Pons (tissue), 1 donor: Measurements from ENCODE around the gene DAB1.

Experiments
- DNase-seq: peaks from one replicate; pipeline ENCODE4 v3.0.0-alpha.2; 2016; ENCODE audit warnings: low spot score

Gene DAB1

GRCh38 chr1:57316291-57316690, 107.6 kb downstream of the DAB1 start:
- no peak for DNase-seq

- DNase-seq: no peak
Measured at GRCh38 chr1:57312869-57313268, 111.0 kb downstream of the DAB1 start.

GRCh38 chr1:57311411-57311810, 112.4 kb downstream of the DAB1 start:
- no peak for DNase-seq

GRCh38 chr1:57311006-57311405, 112.9 kb downstream of the DAB1 start:
- DNase-seq: no peak

- no peak for DNase-seq
Measured at GRCh38 chr1:57309630-57310029, 114.2 kb downstream of the DAB1 start.

GRCh38 chr1:57307392-57308170, 116.3 kb downstream of the DAB1 start:
- DNase-seq: no peak

- DNase-seq: no peak
Measured at GRCh38 chr1:57304591-57304990, 119.3 kb downstream of the DAB1 start.

GRCh38 chr1:57302812-57303596, 120.9 kb downstream of the DAB1 start:
- no peak for DNase-seq

- DNase-seq: no peak
Measured at GRCh38 chr1:57300186-57300585, 123.7 kb downstream of the DAB1 start.

- DNase-seq: no peak
Measured at GRCh38 chr1:57296726-57297250, 127.1 kb downstream of the DAB1 start.

- no peak for DNase-seq
Measured at GRCh38 chr1:57295326-57295725, 128.5 kb downstream of the DAB1 start.

- DNase-seq: no peak
Measured at GRCh38 chr1:57294177-57294576, 129.7 kb downstream of the DAB1 start.

- DNase-seq: no peak
Measured at GRCh38 chr1:57293214-57293613, 130.6 kb downstream of the DAB1 start.

- DNase-seq: no peak
Measured at GRCh38 chr1:57289781-57290180, 134.1 kb downstream of the DAB1 start.

GRCh38 chr1:57285992-57286391, 137.9 kb downstream of the DAB1 start:
- no peak for DNase-seq

GRCh38 chr1:57282411-57282810, 141.4 kb downstream of the DAB1 start:
- DNase-seq: no peak

- no peak for DNase-seq
Measured at GRCh38 chr1:57281324-57281723, 142.5 kb downstream of the DAB1 start.

- peak; percentile 23 for DNase-seq
Measured at GRCh38 chr1:57279909-57280666, 143.8 kb downstream of the DAB1 start.

GRCh38 chr1:57278558-57278957, 145.3 kb downstream of the DAB1 start:
- no peak for DNase-seq

GRCh38 chr1:57277681-57278080, 146.2 kb downstream of the DAB1 start:
- no peak for DNase-seq

- no peak for DNase-seq
Measured at GRCh38 chr1:57276918-57277317, 146.9 kb downstream of the DAB1 start.

- DNase-seq: no peak
Measured at GRCh38 chr1:57272601-57273000, 151.3 kb downstream of the DAB1 start.
